Hepatocyte (in vitro differentiated cells): ENCODE data around the gene ARHGAP12.

Source experiments
- EZH2 ChIP-seq: fragments of 200-600 bp; sonication (generic); IDR thresholded peaks from 2 replicates; pipeline ENCODE4 v1.6.1; 2016; ENCODE audit warnings: antibody characterized with exemption, mild to moderate bottlenecking, borderline replicate concordance
- EZH2phosphoT487 ChIP-seq: fragments of 200-600 bp; sonication (generic); IDR thresholded peaks from one replicate; pipeline ENCODE4 v1.6.1; 2018; ENCODE audit warnings: antibody characterized with exemption, mild to moderate bottlenecking, low read depth, moderate library complexity; ENCODE audit not compliant: unreplicated experiment, severe bottlenecking
- TF ChIP-seq, protein P1 (sequence below): fragments of 200-600 bp; sonication (generic); IDR thresholded peaks from 2 replicates; pipeline ENCODE4 v1.5.1; 2016; ENCODE audit warnings: antibody characterized with exemption, mild to moderate bottlenecking; ENCODE audit not compliant: poor library complexity

DNA sequence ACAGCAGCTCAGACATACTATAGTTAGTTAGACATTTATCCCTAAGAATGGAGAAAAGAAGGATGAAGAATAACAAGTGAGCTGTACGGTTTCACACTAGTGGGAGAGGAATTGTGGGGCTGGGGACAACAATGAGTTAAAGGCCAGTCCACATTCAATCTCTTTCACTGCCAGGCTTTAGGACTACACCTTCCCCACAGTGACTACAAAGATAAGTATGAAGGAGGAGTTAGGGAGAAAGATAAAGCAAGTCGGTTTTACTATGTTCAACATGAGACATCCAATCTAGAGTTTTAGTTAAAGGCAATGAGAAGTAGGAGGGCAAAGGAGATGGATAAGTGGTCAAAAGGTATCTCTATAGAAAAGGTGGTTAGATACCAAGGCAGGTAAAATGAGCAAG is 16.3 kb downstream of the ARHGAP12 start:
- TF ChIP-seq, protein P1, sequence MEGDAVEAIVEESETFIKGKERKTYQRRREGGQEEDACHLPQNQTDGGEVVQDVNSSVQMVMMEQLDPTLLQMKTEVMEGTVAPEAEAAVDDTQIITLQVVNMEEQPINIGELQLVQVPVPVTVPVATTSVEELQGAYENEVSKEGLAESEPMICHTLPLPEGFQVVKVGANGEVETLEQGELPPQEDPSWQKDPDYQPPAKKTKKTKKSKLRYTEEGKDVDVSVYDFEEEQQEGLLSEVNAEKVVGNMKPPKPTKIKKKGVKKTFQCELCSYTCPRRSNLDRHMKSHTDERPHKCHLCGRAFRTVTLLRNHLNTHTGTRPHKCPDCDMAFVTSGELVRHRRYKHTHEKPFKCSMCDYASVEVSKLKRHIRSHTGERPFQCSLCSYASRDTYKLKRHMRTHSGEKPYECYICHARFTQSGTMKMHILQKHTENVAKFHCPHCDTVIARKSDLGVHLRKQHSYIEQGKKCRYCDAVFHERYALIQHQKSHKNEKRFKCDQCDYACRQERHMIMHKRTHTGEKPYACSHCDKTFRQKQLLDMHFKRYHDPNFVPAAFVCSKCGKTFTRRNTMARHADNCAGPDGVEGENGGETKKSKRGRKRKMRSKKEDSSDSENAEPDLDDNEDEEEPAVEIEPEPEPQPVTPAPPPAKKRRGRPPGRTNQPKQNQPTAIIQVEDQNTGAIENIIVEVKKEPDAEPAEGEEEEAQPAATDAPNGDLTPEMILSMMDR = no peak
- no peak for TF ChIP-seq EZH2
- no peak for TF ChIP-seq EZH2phosphoT487
